OCI-LY7 (cell line): ENCODE data around the gene ETV3L. TPM values are rescaled to one million over a fixed set of nuclear protein-coding genes. Genes with fewer than 3 reads are reported as not detected.

Experiments
- BruUV-seq: library from RNA; stranded (reverse); fragments of 400-500 nt; replicated peaks from 2 replicates; lab custom pipeline; 2021; lab: Mats Ljungman, UMichigan
- CTCF ChIA-PET: fragments of 300-600 bp; sonication (Branson Sonifier 250); formaldehyde crosslinking; loops from one replicate; lab custom pipeline; 2022; ENCODE audit warnings: antibody characterized with exemption; ENCODE audit not compliant: unreplicated experiment; lab: Charles Lee
- POLR2A ChIA-PET: fragments of 300-600 bp; sonication (Branson Sonifier 250); formaldehyde crosslinking; loops from one replicate; lab custom pipeline; 2022; ENCODE audit warnings: antibody characterized with exemption; lab: Charles Lee
- DNase-seq: peaks from one replicate; pipeline ENCODE4 v3.0.0-alpha.2; 2015; ENCODE audit warnings: low spot score
- H2AFZ ChIP-seq: fragments of 200-600 bp; sonication (generic), shearing (Covaris generic); 2 replicates; pipeline ENCODE4 v1.6.1; 2014; ENCODE audit warnings: mild to moderate bottlenecking, antibody characterized with exemption, low read length, moderate library complexity
- H3K27ac ChIP-seq: fragments of 200-600 bp; sonication (generic); 2 replicates; pipeline ENCODE4 v1.5.1; 2014; ENCODE audit warnings: mixed run types, low read depth, mild to moderate bottlenecking, moderate library complexity, low read length, inconsistent platforms; ENCODE audit not compliant: poor library complexity, severe bottlenecking
- H3K36me3 ChIP-seq: fragments of 200-600 bp; sonication (generic); 2 replicates; pipeline ENCODE4 v1.6.1; 2014; ENCODE audit warnings: mild to moderate bottlenecking, antibody characterized with exemption, low read length, moderate library complexity, mixed read lengths; ENCODE audit not compliant: insufficient read depth
- H3K4me1 ChIP-seq: fragments of 200-600 bp; sonication (generic); 2 replicates; pipeline ENCODE4 v1.5.1; 2014; ENCODE audit warnings: mild to moderate bottlenecking, low read length; ENCODE audit not compliant: insufficient read depth, poor library complexity, severe bottlenecking
- H3K4me2 ChIP-seq: fragments of 200-600 bp; sonication (generic); 2 replicates; pipeline ENCODE4 v1.6.1; 2014; ENCODE audit warnings: mild to moderate bottlenecking, low read length
- H3K4me3 ChIP-seq: fragments of 200-600 bp; sonication (generic); 2 replicates; pipeline ENCODE4 v1.5.1; 2014; ENCODE audit warnings: mild to moderate bottlenecking, low read depth, low read length; ENCODE audit not compliant: poor library complexity, severe bottlenecking
- H3K79me2 ChIP-seq: fragments of 200-600 bp; sonication (generic); 2 replicates; pipeline ENCODE4 v1.6.1; 2016; ENCODE audit warnings: low read depth, mild to moderate bottlenecking, low read length, moderate library complexity, mixed read lengths; ENCODE audit not compliant: insufficient read depth
- H3K9me2 ChIP-seq: fragments of 200-600 bp; sonication (generic); 2 replicates; pipeline ENCODE4 v1.6.1; 2016; ENCODE audit warnings: mild to moderate bottlenecking, low read length, mixed read lengths; ENCODE audit not compliant: insufficient read depth
- H3K9me3 ChIP-seq: fragments of 200-600 bp; sonication (generic); 2 replicates; pipeline ENCODE4 v1.6.1; 2014; ENCODE audit warnings: mild to moderate bottlenecking, mixed run types, low read length, mixed read lengths
- H4K20me1 ChIP-seq: fragments of 200-600 bp; sonication (generic); 2 replicates; pipeline ENCODE4 v1.6.1; 2014; ENCODE audit warnings: mild to moderate bottlenecking, antibody characterized with exemption, low read length, moderate library complexity, mixed read lengths; ENCODE audit not compliant: insufficient read depth
- CTCF ChIP-seq: fragments of 200-600 bp; sonication (generic); conservative IDR thresholded peaks from 2 replicates; pipeline ENCODE4 v1.5.1; 2014; ENCODE audit warnings: mild to moderate bottlenecking, antibody characterized with exemption, low read length, moderate library complexity, mixed read lengths
- EZH2phosphoT487 ChIP-seq: fragments of 200-600 bp; sonication (generic); IDR thresholded peaks from 2 replicates; pipeline ENCODE4 v1.6.1; 2018; ENCODE audit warnings: low read depth, borderline replicate concordance, mild to moderate bottlenecking, mixed run types, antibody characterized with exemption, low read length, moderate library complexity, mixed read lengths
- intact Hi-C: fragments of 100-400 bp; cut with micrococcal nuclease; formaldehyde crosslinking; loops from one replicate; pipeline ENCODE4 v1.10.0; 2022; ENCODE audit not compliant: unreplicated experiment
- total RNA-seq, 2 experiments: library from RNA; depleted of rRNA in 1 of 2; stranded (reverse); fragments of >200 nt in 1 of 2; shearing (Covaris generic) in 1 of 2; gene quantifications; 2 replicates each; pipeline ENCODE4 v1.2.3, GENCODE V29; 2014 to 2022

The ETV3L gene
- total RNA-seq, 2 experiments from 2014 or later = not detected

DNA sequence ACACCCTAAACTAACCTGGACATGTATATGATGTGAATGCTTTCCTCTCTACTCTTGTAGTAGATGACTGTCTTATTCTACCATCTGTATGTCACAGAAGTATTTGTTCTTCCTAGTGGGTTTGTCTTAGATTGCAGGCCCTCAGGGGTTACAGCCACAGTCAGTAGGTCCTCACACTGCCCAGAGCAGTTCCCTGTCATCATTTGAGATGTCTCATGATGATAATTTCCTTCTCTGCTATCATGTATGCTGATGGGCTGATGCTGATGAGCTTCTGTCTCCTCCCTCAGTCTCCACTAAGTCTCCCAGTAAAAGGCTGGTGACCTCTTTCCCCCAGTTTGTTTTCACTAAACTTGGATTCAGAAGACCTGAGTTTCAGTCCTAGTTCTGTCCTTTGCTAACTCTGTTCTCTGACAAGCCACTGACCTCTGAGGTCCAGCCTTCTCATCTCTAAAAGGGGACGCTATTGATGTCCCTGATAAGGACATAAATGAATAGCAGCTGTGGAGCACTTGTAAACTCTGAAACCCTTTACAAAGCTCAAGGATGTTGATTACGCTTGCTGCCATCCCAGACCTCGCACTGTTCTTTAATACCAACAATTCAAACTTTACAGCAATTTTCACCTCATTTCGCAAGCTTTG, 41.7 kb upstream of the ETV3L start:
- peaks cover 9% of the 10 kb centered on the region for H4K20me1 ChIP-seq
- BruUV-seq = no TSS peak
- TF ChIP-seq CTCF (no peak), EZH2phosphoT487 (no peak)
- DNase-seq = no peak
- peaks cover 19% of the 10 kb centered on the region for H3K4me1 ChIP-seq
- H2AFZ ChIP-seq = no peak overlapping the region
- ChIA-PET POLR2A (no interaction called here), CTCF (no interaction called here)
- H3K4me3 ChIP-seq = no peak overlapping the region
- H3K79me2 ChIP-seq = peaks cover 15% of the 10 kb centered on the region
- H3K36me3 ChIP-seq = no peaks in the 10 kb centered on the region
- no peaks in the 10 kb centered on the region for H3K9me2 ChIP-seq
- no peak overlapping the region for H3K4me2 ChIP-seq
- no peaks in the 10 kb centered on the region for H3K9me3 ChIP-seq
- intact Hi-C loops = no loop called here
- no peak overlapping the region for H3K27ac ChIP-seq

- ChIA-PET CTCF (no interaction called here), POLR2A (interaction anchor here (0.7 to 2.1 kb wide), 2 partner anchors 8 to 415 kb away, joined by 3 to 7 read pairs; no protein-coding TSS in a partner anchor)
- Histone ChIP-seq H3K4me2 (no peak overlapping the region), H3K79me2 (peaks cover 23% of the 10 kb centered on the region), H3K27ac (no peak overlapping the region), H3K9me2 (no peaks in the 10 kb centered on the region), H3K4me3 (no peak overlapping the region), H3K4me1 (peaks cover 22% of the 10 kb centered on the region), H3K9me3 (no peaks in the 10 kb centered on the region), H4K20me1 (peaks cover 15% of the 10 kb centered on the region), H3K36me3 (peaks cover 12% of the 10 kb centered on the region), H2AFZ (no peak overlapping the region)
- intact Hi-C loops = no loop called here
- no TSS peak for BruUV-seq
- DNase-seq = no peak
- no peak for TF ChIP-seq EZH2phosphoT487
- no peak for TF ChIP-seq CTCF
These were observed 40.5 kb upstream of the ETV3L start for GRCh38 chr1:157140063-157140588.

DNA sequence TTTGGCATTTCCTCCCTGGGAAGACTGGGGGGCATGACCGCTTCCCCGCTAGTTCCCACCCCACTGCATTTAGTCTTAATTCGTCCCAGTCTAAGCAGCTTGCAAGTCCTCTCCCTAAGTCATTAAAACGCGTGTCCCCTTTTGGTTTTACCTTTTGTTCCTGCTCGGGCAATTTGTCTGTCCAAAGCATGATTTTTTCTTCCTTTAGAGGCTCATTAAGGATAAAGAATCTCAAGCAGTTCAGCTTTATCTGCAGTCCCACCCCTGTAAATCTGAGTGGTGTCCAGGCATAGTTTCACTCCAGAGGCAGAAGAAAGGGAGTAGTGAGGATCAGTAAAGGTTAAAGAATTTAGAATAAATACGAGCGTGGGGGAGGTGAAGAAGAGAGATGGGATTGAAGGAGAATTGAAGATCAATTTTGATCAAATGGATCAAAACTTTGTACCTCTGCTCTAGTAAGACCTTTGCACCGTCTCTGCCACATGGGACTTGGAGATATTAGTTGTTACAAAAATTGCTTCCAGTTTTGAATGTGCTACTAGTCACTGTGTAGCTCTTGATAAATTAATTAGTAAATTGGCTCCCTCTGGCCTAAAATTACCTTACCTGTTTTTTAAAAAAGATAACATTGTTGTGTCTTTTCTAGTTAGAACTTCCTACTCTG, 39.6 kb upstream of the ETV3L start:
- intact Hi-C loops = no loop called here
- DNase-seq = no peak
- H3K27ac ChIP-seq = peak overlapping the region; percentile 28
- peaks cover 15% of the 10 kb centered on the region for H4K20me1 ChIP-seq
- H3K4me1 ChIP-seq = peaks cover 22% of the 10 kb centered on the region
- H3K4me3 ChIP-seq = peak overlapping the region; percentile 92
- no peaks in the 10 kb centered on the region for H3K9me3 ChIP-seq
- peaks cover 23% of the 10 kb centered on the region for H3K79me2 ChIP-seq
- peaks cover 21% of the 10 kb centered on the region for H3K36me3 ChIP-seq
- no peaks in the 10 kb centered on the region for H3K9me2 ChIP-seq
- TSS peak; percentile 90 for BruUV-seq
- no peak for TF ChIP-seq EZH2phosphoT487
- peak overlapping the region; percentile 60 for H2AFZ ChIP-seq
- CTCF ChIA-PET = no interaction called here
- H3K4me2 ChIP-seq = peak overlapping the region; percentile 75
- POLR2A ChIA-PET = interaction anchor here (0.7 to 2.1 kb wide), 3 partner anchors 9 to 416 kb away, joined by 3 to 7 read pairs (median 3); no protein-coding TSS in a partner anchor
